ENCODE data around the gene C2orf49. TPM values are rescaled to one million over a fixed set of nuclear protein-coding genes. Genes with fewer than 3 reads are reported as not detected.
A peak's percentile ranks its signal among the peaks of the same experiment; 100 is the strongest.

Gene C2orf49
- total and polyA plus RNA-seq, 2 of the 8 experiments (the other 6 are each of a cell fraction or from before 2014, with no cell fraction given), result 5.6 to 19.9 TPM

GRCh38 chr2:105329561-105330495, 7.5 kb upstream of the C2orf49 start, which contains the start of gene TGFBRAP1 (continued):
- peak; percentile 46 for TF ChIP-seq TAF7 (optimal IDR thresholded peaks at IDR 0.05; ENCODE audit: borderline replicate concordance, low read depth, low read length)
- peak; percentile 21; the same call in 1 of the 2 replicates for TF ChIP-seq TBP (IDR thresholded peaks at IDR 0.05; ENCODE audit: low read depth, low read length)
- no peak for TF ChIP-seq MAFK (IDR thresholded peaks at IDR 0.05; ENCODE audit: low read depth, low read length)
- TF ChIP-seq, protein P1, sequence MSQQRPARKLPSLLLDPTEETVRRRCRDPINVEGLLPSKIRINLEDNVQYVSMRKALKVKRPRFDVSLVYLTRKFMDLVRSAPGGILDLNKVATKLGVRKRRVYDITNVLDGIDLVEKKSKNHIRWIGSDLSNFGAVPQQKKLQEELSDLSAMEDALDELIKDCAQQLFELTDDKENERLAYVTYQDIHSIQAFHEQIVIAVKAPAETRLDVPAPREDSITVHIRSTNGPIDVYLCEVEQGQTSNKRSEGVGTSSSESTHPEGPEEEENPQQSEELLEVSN (IDR thresholded peaks at IDR 0.05), result peak; percentile 67; the same call in 1 of the 2 replicates
- TF ChIP-seq EZH2 (IDR thresholded peaks at IDR 0.05; ENCODE audit: low read depth, low read length, severe bottlenecking), result no peak
- TF ChIP-seq CHD7 (IDR thresholded peaks at IDR 0.05; ENCODE audit: insufficient replicate concordance, low read length), result no peak
- no peak for TF ChIP-seq SIX5 (IDR thresholded peaks at IDR 0.05; ENCODE audit: low read depth, low read length)
- peak; percentile 72 for TF ChIP-seq KDM4A (IDR thresholded peaks at IDR 0.05; ENCODE audit: low read depth, low read length, severe bottlenecking)

All from H1 (cell line).